GM12878 (cell line): Measurements from ENCODE around the gene LMO3.

Source experiments
- EGR1 ChIP-seq, 2 experiments: IDR thresholded peaks; 1 replicate in 1 of 2; 2 replicates in 1 of 2; pipeline ENCODE4 v1.6.1; 2011 to 2012; ENCODE audit warnings: low read depth in 2 of 2, low read length in 2 of 2, borderline replicate concordance in 1 of 2, mild to moderate bottlenecking in 1 of 2, moderate library complexity in 1 of 2
- POLR2A ChIP-seq: IDR thresholded peaks from 2 replicates; pipeline ENCODE4 v1.6.1; 2011; ENCODE audit warnings: low read depth, mild to moderate bottlenecking, low read length
- POU2F2 ChIP-seq: IDR thresholded peaks from 3 replicates; pipeline ENCODE4 v1.6.1; 2011; ENCODE audit warnings: low read depth, mild to moderate bottlenecking, low read length, borderline replicate concordance
- TF ChIP-seq, protein P1 (sequence below), 3 experiments: IDR thresholded peaks in 2 of 3; conservative IDR thresholded peaks in 1 of 3; 2 replicates each; pipeline ENCODE4 v1.5.1; 2011; ENCODE audit warnings: low read depth in 3 of 3, low read length in 3 of 3, mild to moderate bottlenecking in 3 of 3, control low read depth in 2 of 3, moderate library complexity in 2 of 3, inconsistent platforms in 1 of 3, mixed read lengths in 1 of 3; ENCODE audit not compliant: control insufficient read depth in 2 of 3, insufficient read depth in 1 of 3; ENCODE audit errors: extremely low read depth in 1 of 3
- TF ChIP-seq, protein P2 (sequence below): IDR thresholded peaks from 2 replicates; pipeline ENCODE4 v1.6.1; 2012; ENCODE audit warnings: mild to moderate bottlenecking, low read depth, low read length

DNA sequence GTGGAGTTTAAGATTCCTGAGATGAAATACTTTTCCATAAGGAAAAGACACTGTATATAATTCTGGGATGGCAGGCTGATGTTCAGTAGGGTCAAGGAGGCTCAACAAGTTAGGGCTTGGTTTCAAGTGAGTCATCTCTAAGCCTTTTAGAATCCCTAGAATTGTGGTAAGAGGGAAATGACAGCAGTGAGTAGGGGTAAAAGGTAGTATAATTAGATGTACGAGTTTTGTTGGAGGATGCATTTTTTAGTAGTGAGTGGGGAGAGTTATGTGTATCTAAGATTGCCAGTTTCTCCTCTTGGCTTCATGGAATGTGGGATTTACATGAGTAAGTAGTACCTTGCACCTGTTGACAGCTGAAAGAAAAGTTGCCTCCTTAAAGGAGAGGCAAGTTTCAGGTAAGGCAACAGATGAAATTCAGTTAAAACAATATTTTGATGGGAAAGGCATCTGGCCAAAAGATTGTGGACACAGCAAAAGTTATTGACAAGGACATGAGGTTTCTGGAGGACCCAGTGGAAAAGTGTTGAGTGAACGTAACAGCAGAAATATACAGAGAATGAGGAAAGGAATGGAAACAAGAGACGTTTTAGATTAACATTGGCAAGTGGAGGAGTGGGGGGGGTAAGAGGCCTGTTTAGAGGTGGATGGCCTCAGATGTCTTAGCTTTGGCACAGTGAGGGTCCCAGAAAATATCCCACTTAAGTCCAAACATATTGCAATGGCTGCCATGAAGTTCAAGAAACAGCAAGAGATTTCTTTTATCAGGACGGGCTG lies 21.8 kb downstream of the LMO3 start:
- no peak for TF ChIP-seq EGR1 (IDR thresholded peaks at IDR 0.05; ENCODE audit: borderline replicate concordance in 1 of 2, low read depth in 2 of 2, low read length in 2 of 2)
- TF ChIP-seq, protein P1, sequence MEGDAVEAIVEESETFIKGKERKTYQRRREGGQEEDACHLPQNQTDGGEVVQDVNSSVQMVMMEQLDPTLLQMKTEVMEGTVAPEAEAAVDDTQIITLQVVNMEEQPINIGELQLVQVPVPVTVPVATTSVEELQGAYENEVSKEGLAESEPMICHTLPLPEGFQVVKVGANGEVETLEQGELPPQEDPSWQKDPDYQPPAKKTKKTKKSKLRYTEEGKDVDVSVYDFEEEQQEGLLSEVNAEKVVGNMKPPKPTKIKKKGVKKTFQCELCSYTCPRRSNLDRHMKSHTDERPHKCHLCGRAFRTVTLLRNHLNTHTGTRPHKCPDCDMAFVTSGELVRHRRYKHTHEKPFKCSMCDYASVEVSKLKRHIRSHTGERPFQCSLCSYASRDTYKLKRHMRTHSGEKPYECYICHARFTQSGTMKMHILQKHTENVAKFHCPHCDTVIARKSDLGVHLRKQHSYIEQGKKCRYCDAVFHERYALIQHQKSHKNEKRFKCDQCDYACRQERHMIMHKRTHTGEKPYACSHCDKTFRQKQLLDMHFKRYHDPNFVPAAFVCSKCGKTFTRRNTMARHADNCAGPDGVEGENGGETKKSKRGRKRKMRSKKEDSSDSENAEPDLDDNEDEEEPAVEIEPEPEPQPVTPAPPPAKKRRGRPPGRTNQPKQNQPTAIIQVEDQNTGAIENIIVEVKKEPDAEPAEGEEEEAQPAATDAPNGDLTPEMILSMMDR (IDR thresholded peaks at IDR 0.05 in 2 of 3, conservative IDR thresholded peaks at IDR 0.05 in 1 of 3; ENCODE audit: control insufficient read depth in 2 of 3, extremely low read depth in 1 of 3, insufficient read depth in 1 of 3, low read depth in 3 of 3, low read length in 3 of 3): no peak
- no peak for TF ChIP-seq POLR2A
- TF ChIP-seq, protein P2, sequence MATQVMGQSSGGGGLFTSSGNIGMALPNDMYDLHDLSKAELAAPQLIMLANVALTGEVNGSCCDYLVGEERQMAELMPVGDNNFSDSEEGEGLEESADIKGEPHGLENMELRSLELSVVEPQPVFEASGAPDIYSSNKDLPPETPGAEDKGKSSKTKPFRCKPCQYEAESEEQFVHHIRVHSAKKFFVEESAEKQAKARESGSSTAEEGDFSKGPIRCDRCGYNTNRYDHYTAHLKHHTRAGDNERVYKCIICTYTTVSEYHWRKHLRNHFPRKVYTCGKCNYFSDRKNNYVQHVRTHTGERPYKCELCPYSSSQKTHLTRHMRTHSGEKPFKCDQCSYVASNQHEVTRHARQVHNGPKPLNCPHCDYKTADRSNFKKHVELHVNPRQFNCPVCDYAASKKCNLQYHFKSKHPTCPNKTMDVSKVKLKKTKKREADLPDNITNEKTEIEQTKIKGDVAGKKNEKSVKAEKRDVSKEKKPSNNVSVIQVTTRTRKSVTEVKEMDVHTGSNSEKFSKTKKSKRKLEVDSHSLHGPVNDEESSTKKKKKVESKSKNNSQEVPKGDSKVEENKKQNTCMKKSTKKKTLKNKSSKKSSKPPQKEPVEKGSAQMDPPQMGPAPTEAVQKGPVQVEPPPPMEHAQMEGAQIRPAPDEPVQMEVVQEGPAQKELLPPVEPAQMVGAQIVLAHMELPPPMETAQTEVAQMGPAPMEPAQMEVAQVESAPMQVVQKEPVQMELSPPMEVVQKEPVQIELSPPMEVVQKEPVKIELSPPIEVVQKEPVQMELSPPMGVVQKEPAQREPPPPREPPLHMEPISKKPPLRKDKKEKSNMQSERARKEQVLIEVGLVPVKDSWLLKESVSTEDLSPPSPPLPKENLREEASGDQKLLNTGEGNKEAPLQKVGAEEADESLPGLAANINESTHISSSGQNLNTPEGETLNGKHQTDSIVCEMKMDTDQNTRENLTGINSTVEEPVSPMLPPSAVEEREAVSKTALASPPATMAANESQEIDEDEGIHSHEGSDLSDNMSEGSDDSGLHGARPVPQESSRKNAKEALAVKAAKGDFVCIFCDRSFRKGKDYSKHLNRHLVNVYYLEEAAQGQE: no peak
- no peak for TF ChIP-seq POU2F2
